Measurements from ENCODE around the gene BMP6. TPM values are rescaled to one million over a fixed set of nuclear protein-coding genes. Genes with fewer than 3 reads are reported as not detected.

BMP6 gene
- total RNA-seq, 1 donor, result 1.7 TPM

DNA sequence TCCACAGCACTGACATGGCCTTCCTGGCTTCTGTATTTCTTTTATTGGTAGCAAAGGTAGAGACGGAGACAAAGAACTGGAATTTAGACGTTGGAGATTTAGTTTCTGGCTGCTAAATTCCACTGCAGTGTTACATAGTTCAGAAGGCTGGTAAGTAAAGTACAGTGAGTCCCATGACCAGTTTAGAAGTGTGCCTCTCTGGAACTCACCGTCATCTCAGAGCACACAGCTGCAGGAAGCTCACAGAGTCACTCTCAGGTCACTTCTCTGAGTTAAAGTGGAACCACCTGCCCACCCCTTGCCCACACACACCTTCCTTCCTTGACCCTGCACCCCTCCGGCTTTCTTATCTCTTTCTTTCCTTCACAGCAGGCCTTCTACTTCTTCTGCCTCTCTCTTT lies 19.6 kb upstream of the BMP6 start:
- DNase-seq (ENCODE audit: low read depth), result no peak
- H3K4me3 ChIP-seq (ENCODE audit: low read depth, low read length), result no peak overlapping the region
- TF ChIP-seq, protein P1, sequence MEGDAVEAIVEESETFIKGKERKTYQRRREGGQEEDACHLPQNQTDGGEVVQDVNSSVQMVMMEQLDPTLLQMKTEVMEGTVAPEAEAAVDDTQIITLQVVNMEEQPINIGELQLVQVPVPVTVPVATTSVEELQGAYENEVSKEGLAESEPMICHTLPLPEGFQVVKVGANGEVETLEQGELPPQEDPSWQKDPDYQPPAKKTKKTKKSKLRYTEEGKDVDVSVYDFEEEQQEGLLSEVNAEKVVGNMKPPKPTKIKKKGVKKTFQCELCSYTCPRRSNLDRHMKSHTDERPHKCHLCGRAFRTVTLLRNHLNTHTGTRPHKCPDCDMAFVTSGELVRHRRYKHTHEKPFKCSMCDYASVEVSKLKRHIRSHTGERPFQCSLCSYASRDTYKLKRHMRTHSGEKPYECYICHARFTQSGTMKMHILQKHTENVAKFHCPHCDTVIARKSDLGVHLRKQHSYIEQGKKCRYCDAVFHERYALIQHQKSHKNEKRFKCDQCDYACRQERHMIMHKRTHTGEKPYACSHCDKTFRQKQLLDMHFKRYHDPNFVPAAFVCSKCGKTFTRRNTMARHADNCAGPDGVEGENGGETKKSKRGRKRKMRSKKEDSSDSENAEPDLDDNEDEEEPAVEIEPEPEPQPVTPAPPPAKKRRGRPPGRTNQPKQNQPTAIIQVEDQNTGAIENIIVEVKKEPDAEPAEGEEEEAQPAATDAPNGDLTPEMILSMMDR (IDR thresholded peaks at IDR 0.05; ENCODE audit: insufficient read depth, low read depth, low read length), result no peak

DNA sequence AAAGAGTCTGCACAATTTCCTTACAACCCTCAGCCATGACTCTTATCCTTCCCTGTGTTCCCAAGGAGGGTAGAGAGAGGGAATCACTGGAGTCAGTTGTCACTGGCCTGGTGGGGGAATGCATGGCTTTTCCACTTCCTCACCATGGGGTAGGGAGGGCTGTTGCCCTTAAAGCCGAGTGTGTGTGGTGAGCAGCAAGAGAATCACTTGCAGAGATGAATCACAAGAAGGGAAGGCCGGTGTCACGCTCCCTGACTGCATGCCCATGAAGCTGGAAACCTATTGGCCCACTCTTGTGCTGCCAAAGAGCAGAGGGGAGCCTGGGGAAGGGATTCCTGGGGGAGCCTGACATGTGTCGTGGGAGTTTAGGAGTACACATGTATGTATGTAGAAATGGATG lies 18.1 kb upstream of the BMP6 start:
- DNase-seq (ENCODE audit: low read depth), result no peak
- no peak overlapping the region for H3K4me3 ChIP-seq (ENCODE audit: low read depth, low read length)
- TF ChIP-seq, protein P1 (IDR thresholded peaks at IDR 0.05; ENCODE audit: insufficient read depth, low read depth, low read length), result no peak

DNA sequence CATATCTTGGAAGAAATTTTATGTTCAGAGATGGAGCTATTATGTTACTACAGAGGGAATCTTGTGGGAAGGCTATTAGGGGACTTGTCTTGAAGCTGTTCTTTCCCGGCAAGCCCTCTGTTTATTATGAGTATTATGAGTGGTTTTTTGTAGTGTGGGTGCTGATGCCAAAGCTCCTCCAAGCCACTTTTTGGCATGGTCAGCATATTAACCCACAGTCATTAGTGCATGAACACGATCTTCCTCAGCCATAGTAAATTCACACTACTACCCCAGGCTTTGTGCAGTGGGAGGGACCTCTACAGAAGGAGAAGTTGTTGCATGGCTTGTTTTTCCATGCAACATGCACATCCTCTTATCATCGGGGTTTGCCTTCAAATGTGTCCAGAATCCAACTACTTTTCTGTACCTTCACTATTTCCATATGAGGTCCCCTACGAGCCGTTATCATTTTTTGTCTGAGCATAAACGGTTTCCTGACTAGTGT lies 6.5 kb upstream of the BMP6 start:
- TF ChIP-seq, protein P1 (IDR thresholded peaks at IDR 0.05; ENCODE audit: insufficient read depth, low read depth, low read length), result no peak
- H3K4me3 ChIP-seq (ENCODE audit: low read depth, low read length), result no peak overlapping the region
- DNase-seq (ENCODE audit: low read depth), result no peak

DNA sequence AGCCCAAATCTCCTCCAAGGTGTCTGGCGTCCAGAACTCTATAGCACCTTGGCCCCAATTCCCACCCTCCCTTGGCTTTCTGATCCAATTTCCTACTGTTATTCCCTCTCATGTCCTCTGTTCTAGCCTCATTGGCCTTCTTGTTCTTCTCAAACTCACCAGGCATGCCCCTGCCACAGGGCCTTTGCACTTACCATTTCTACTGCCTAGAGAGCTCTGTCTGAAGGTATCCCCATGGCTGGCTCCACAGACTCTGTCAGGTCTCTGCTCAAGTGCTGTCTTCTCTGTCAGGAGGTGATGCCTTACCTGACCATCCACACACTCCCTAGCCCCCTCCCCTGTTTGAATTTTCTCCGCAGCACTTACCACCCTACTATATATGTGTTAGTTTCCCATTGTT lies 5.6 kb upstream of the BMP6 start:
- TF ChIP-seq, protein P1 (IDR thresholded peaks at IDR 0.05; ENCODE audit: insufficient read depth, low read depth, low read length), result no peak
- H3K4me3 ChIP-seq (ENCODE audit: low read depth, low read length), result no peak overlapping the region
- DNase-seq (ENCODE audit: low read depth), result no peak

DNA sequence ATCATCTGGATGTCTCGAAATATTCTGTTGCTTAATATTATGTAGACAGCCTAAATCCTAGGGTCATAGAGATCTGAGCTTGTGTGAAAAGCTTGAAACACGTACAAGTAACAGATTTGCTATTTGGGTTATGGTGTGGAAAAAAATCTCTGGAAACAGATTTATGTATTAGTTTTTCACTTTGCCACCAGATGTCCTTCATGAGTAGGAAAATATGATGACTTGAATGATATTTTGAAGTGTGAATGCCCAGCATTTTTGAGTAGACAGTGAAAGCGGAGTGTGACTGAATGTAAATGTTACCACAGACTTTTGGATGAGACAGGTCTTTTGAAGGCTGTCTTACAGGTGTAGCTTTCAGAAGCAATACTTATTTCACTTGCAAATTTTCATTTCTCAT lies 4.2 kb upstream of the BMP6 start:
- TF ChIP-seq, protein P1 (IDR thresholded peaks at IDR 0.05; ENCODE audit: insufficient read depth, low read depth, low read length), result peak; percentile 27
- DNase-seq (ENCODE audit: low read depth), result peak; percentile 32
- H3K4me3 ChIP-seq (ENCODE audit: low read depth, low read length), result no peak overlapping the region

DNA sequence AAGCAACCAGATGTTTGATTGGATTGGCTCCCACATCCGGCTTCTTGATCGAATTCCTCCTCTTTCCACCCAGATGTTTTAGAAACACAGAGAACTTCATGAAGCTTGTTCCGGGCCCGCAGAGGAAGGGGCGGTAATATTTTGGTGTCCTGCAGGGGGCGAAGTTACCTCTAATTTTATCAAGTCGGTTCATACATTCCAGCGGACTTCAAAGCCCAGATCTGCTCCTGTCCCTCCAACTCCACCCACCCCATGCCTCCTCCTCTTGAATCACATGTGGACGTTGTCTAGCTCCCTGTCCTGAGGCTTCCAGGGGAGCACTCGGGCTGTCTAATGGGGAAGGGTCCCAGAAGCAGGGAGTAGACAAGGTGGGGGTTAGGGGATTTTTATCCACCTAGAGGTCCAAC lies 2.9 kb upstream of the BMP6 start:
- TF ChIP-seq, protein P1 (IDR thresholded peaks at IDR 0.05; ENCODE audit: insufficient read depth, low read depth, low read length), result peak; percentile 64
- peak; percentile 86 for DNase-seq (ENCODE audit: low read depth)
- H3K4me3 ChIP-seq (ENCODE audit: low read depth, low read length), result no peak overlapping the region

DNA sequence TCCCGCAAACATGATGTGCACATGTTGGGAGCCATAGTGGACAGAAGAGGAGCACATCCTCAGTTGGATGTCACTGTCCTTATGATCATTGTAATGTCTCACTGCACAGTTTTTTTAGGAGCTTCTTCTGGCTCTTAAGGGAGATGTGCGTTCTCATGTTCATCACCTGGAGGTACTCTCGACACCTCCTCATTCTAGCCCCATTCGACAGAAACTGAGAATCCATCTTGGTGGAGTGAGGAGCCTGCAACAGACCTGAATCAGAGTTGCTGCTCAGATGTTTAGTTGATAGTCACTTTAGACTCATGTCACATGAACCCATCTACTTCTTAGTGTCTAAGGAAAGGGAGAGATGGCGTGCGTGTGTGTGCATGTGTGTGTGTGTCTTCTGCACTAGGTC lies 2.3 kb upstream of the BMP6 start:
- H3K4me3 ChIP-seq (ENCODE audit: low read depth, low read length), result no peak overlapping the region
- DNase-seq (ENCODE audit: low read depth), result no peak
- TF ChIP-seq, protein P1 (IDR thresholded peaks at IDR 0.05; ENCODE audit: insufficient read depth, low read depth, low read length), result no peak
